Measurements from ENCODE around the gene C1QTNF3.

DNA sequence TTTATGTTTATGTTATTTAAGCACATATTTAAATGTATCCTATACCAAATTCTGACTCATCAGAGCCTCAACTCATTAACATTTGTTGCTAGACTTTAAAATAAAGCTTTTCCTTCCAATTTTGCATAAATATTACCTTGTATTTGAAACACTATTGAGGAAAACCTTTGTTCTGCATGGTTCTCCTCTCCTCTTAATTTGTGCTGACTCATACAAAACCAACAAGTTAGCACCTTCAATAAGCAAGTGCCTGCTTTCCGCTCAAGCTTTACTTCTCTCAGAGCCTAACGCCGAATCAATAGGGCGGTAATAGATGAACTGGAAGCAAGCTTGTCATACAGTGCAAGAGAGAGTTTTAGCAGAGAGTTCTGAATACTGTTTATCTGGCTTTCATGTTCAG lies 43.0 kb downstream of the C1QTNF3 start:
- TF ChIP-seq, protein P1, sequence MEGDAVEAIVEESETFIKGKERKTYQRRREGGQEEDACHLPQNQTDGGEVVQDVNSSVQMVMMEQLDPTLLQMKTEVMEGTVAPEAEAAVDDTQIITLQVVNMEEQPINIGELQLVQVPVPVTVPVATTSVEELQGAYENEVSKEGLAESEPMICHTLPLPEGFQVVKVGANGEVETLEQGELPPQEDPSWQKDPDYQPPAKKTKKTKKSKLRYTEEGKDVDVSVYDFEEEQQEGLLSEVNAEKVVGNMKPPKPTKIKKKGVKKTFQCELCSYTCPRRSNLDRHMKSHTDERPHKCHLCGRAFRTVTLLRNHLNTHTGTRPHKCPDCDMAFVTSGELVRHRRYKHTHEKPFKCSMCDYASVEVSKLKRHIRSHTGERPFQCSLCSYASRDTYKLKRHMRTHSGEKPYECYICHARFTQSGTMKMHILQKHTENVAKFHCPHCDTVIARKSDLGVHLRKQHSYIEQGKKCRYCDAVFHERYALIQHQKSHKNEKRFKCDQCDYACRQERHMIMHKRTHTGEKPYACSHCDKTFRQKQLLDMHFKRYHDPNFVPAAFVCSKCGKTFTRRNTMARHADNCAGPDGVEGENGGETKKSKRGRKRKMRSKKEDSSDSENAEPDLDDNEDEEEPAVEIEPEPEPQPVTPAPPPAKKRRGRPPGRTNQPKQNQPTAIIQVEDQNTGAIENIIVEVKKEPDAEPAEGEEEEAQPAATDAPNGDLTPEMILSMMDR (IDR thresholded peaks at IDR 0.05): no peak
- TF ChIP-seq EP300 (IDR thresholded peaks at IDR 0.05) (no peak), POLR2A (IDR thresholded peaks at IDR 0.05) (no peak)
